WERI-Rb-1 (cell line): ENCODE data around the gene ACTL8.

Source experiments
- DNase-seq: peaks from one replicate; pipeline ENCODE4 v3.0.0-alpha.2; 2020
- H3K27ac ChIP-seq: fragments of 250-450 bp; sonication (Bioruptor Pico); 2 replicates; pipeline ENCODE4 v1.5.1; 2020; ENCODE audit warnings: mild to moderate bottlenecking, moderate library complexity
- H3K27me3 ChIP-seq: fragments of 250-450 bp; sonication (Bioruptor Pico); 2 replicates; pipeline ENCODE4 v1.5.1; 2021; ENCODE audit warnings: mild to moderate bottlenecking, low read depth, moderate library complexity; ENCODE audit not compliant: insufficient read depth, severe bottlenecking
- H3K36me3 ChIP-seq: fragments of 250-450 bp; sonication (Bioruptor Pico); 2 replicates; pipeline ENCODE4 v1.5.1; 2020; ENCODE audit warnings: mild to moderate bottlenecking, moderate library complexity
- H3K4me3 ChIP-seq: 2 replicates; pipeline ENCODE4 v1.5.1; 2011; ENCODE audit warnings: low read depth, mild to moderate bottlenecking, control low read depth, low read length
- H3K9me3 ChIP-seq: fragments of 250-450 bp; sonication (Bioruptor Pico); 2 replicates; pipeline ENCODE4 v1.5.1; 2021; ENCODE audit warnings: mild to moderate bottlenecking, moderate library complexity; ENCODE audit not compliant: severe bottlenecking
- TF ChIP-seq, protein P1 (sequence below): IDR thresholded peaks from 2 replicates; pipeline ENCODE4 v1.5.1; 2011; ENCODE audit warnings: low read depth, mild to moderate bottlenecking, control low read depth, inconsistent platforms, low read length

ACTL8 gene

DNA sequence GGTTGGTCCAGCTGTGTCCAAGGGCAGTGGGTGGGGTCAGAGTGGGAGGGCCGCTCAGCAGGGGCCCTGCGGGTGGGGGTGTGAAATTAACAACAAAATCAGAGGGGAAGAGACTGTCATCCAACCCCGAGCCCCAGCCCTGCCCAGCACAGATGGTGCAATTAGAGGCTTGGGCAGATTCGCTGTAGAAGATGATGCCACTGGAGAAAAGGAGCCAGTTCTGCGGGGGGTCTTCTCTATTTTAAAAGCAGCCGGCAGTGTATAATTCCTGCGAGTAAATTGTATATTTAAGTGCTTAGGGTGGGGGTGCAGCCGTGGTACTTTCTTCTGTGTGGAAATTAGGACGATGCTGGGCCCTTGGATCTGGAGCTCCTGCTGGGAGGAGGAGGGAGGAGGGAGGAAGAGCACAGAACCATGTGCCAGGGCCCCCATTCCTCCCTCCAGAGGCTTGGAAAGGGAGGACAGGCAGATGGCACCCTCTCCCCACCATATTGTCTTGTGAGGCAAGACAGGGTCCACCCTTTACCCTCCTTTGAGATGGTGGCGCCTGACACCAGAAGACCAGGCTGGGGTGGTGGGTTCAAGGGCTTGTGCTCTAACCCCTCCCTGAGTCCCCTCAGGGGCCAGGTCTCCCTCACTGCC is 89.2 kb downstream of the ACTL8 start:
- Histone ChIP-seq H3K27ac (no peak overlapping the region), H3K36me3 (no peaks in the 10 kb centered on the region), H3K4me3 (no peak overlapping the region), H3K27me3 (no peaks in the 10 kb centered on the region), H3K9me3 (no peaks in the 10 kb centered on the region)
- no peak for DNase-seq
- TF ChIP-seq, protein P1, sequence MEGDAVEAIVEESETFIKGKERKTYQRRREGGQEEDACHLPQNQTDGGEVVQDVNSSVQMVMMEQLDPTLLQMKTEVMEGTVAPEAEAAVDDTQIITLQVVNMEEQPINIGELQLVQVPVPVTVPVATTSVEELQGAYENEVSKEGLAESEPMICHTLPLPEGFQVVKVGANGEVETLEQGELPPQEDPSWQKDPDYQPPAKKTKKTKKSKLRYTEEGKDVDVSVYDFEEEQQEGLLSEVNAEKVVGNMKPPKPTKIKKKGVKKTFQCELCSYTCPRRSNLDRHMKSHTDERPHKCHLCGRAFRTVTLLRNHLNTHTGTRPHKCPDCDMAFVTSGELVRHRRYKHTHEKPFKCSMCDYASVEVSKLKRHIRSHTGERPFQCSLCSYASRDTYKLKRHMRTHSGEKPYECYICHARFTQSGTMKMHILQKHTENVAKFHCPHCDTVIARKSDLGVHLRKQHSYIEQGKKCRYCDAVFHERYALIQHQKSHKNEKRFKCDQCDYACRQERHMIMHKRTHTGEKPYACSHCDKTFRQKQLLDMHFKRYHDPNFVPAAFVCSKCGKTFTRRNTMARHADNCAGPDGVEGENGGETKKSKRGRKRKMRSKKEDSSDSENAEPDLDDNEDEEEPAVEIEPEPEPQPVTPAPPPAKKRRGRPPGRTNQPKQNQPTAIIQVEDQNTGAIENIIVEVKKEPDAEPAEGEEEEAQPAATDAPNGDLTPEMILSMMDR, result 0 out of 2 replicates have a peak, but pooled peaks have one; percentile 4

DNA sequence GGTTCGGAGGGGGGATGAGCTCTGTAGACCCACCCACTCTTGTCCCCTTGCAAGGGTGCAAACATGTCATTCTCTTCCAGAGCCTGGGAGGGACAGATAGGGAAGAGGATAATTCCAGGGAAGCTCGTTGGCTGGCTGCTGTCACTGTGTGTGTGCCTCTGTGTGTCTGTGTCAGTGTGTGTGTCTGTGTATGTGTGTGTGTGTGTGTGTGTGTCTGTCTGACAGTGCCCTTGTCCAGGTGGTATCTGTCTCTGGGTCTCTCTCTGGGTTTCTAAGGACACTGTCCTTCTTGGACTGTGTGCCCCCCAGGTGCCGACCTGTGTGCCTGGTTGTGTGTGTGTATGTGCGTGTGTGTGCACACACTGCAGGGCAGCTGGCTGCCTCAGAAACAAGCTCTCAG is 90.5 kb downstream of the ACTL8 start:
- Histone ChIP-seq H3K4me3 (no peak overlapping the region), H3K27me3 (no peaks in the 10 kb centered on the region), H3K9me3 (peaks cover 3% of the 10 kb centered on the region), H3K36me3 (no peaks in the 10 kb centered on the region), H3K27ac (0 out of 2 replicates have a peak overlapping the region, but pooled peaks have one; percentile 36)
- TF ChIP-seq, protein P1, result no peak
- DNase-seq, result no peak

DNA sequence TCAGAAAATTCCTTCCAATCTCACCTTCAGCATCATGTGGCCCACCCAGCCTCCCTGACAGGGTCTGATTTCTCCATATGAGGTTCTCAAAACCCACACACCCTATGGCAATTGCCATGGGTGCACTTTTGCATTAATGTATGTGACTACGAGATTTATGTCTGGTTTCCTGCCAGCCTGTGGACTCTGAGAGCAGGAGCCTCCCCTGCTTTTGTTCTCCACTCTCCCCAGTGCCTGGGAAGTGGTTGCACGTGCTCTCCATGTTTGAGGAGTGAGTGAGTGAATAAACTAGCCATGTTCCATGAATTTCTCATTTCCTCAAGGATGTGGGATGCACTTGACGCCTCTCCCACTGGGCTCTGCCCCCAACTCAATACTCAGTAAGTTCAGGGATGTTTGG is 91.2 kb downstream of the ACTL8 start:
- Histone ChIP-seq H3K36me3 (no peaks in the 10 kb centered on the region), H3K27me3 (no peaks in the 10 kb centered on the region), H3K27ac (no peak overlapping the region), H3K9me3 (peaks cover 3% of the 10 kb centered on the region), H3K4me3 (no peak overlapping the region)
- TF ChIP-seq, protein P1, result no peak
- no peak for DNase-seq

DNA sequence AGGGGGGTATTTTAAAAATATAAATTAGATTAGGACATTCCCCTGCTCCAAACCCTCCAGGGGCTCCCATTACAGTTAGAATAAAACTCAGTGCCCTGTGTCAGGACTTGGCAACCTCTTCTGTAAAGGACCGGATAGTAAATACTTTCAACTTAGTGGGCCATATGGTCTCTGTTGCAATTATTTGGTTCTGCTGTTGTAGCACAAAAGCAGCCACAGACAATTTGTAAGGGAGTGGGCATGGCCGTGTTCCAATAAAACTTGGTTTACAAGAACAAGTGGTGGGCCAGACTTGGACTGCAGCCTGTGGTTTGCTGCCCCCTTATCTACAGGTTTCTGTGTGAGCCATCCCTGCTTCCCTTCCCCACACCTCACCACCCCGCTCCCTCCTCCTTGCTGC is 92.0 kb downstream of the ACTL8 start:
- no peak overlapping the region for H3K4me3 ChIP-seq
- no peak overlapping the region for H3K27ac ChIP-seq
- peaks cover 3% of the 10 kb centered on the region for H3K9me3 ChIP-seq
- TF ChIP-seq, protein P1, result no peak
- no peaks in the 10 kb centered on the region for H3K27me3 ChIP-seq
- H3K36me3 ChIP-seq, result no peaks in the 10 kb centered on the region
- no peak for DNase-seq

DNA sequence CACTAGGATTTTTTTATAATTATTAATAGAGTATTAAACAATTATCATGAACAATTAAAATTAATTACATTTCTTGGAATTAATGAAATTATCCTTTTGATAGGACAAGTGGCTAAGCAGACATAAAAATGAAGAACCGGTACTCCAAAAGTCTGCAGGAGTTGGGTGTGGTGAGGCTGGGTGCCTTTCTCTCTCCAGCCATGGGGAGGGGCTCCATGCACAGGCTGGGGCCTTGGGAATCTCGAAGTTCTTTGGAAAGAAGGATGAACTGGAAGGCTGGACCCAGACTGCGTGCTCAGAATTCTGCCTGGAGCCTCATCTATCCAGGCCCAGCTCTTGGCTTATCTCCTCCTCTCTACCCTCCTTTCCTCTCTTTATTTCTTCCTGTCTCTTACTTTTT is 94.1 kb downstream of the ACTL8 start:
- TF ChIP-seq, protein P1, result peak; percentile 53
- H3K9me3 ChIP-seq, result peaks cover 3% of the 10 kb centered on the region
- no peak overlapping the region for H3K27ac ChIP-seq
- H3K4me3 ChIP-seq, result no peak overlapping the region
- no peaks in the 10 kb centered on the region for H3K27me3 ChIP-seq
- no peak for DNase-seq
- no peaks in the 10 kb centered on the region for H3K36me3 ChIP-seq

DNA sequence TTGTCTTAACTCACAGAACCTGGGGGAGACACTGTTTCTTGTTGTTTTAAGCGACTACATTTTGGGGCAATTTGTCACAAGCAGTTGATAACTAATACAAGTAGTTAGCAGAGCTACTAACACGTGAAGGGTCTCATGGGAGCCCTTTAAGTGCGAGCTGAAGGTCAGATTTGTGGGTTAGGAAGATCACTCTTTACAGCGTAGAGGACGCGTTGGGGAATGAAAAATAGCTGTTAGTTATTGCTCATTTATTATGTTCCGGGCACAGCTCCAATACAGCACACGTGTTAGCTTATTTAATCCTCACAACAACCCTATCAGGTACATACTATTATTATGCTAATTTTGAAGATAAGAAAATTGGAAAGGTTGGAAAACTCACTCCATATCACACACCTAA is 95.9 kb downstream of the ACTL8 start:
- peaks cover 3% of the 10 kb centered on the region for H3K9me3 ChIP-seq
- DNase-seq, result no peak
- no peak overlapping the region for H3K27ac ChIP-seq
- no peak overlapping the region for H3K4me3 ChIP-seq
- no peaks in the 10 kb centered on the region for H3K27me3 ChIP-seq
- TF ChIP-seq, protein P1, result no peak
- H3K36me3 ChIP-seq, result no peaks in the 10 kb centered on the region
